Fibroblast of lung (primary cell): ENCODE data around the gene PLAAT4. TPM values are rescaled to one million over a fixed set of nuclear protein-coding genes. Genes with fewer than 3 reads are reported as not detected.

Source experiments
- DNase-seq, 2 donors: peaks; one replicate each; pipeline versions ENCODE4 v3.0.0 to v3.0.0-alpha.2; 2010; ENCODE audit warnings: low read depth in 2 of 2
- H2AFZ ChIP-seq: 2 replicates; pipeline ENCODE4 v1.5.1; 2012; ENCODE audit warnings: low read length, control low read depth, inconsistent platforms
- H3K27ac ChIP-seq: 2 replicates; pipeline ENCODE4 v1.5.1; 2011; ENCODE audit warnings: low read length, control low read depth; ENCODE audit not compliant: insufficient read depth
- H3K27me3 ChIP-seq: 2 replicates; pipeline ENCODE4 v1.5.1; 2011; ENCODE audit warnings: mild to moderate bottlenecking, low read length; ENCODE audit not compliant: control insufficient read depth, insufficient read depth
- H3K36me3 ChIP-seq: 2 replicates; pipeline ENCODE4 v1.5.1; 2011; ENCODE audit warnings: low read length; ENCODE audit not compliant: control insufficient read depth, insufficient read depth
- H3K4me1 ChIP-seq: 2 replicates; pipeline ENCODE4 v1.5.1; 2011; ENCODE audit warnings: low read length; ENCODE audit not compliant: control insufficient read depth, insufficient read depth; ENCODE audit errors: extremely low read depth
- H3K4me2 ChIP-seq: 2 replicates; pipeline ENCODE4 v1.5.1; 2011; ENCODE audit warnings: low read length, control low read depth; ENCODE audit not compliant: insufficient read depth; ENCODE audit errors: extremely low read depth
- H3K4me3 ChIP-seq, 4 experiments: fragments of 200-600 bp in 1 of 4; sonication (generic) in 1 of 4; replicated peaks in 1 of 4; 2 replicates each; pipeline ENCODE4 v1.5.1; 2011 to 2016; ENCODE audit warnings: low read length in 4 of 4, low read depth in 3 of 4, mild to moderate bottlenecking in 3 of 4, control low read depth in 2 of 4, inconsistent platforms in 1 of 4, mixed read lengths in 1 of 4; ENCODE audit not compliant: insufficient read depth in 1 of 4; ENCODE audit errors: control extremely low read depth in 1 of 4
- H3K79me2 ChIP-seq: 2 replicates; pipeline ENCODE4 v1.5.1; 2012; ENCODE audit warnings: mild to moderate bottlenecking, low read length, inconsistent platforms; ENCODE audit not compliant: control insufficient read depth, insufficient read depth
- H3K9ac ChIP-seq: 2 replicates; pipeline ENCODE4 v1.5.1; 2011; ENCODE audit warnings: mild to moderate bottlenecking, low read length, control low read depth; ENCODE audit not compliant: insufficient read depth
- H3K9me3 ChIP-seq: 2 replicates; pipeline ENCODE4 v1.5.1; 2012; ENCODE audit warnings: low read depth, low read length; ENCODE audit not compliant: control insufficient read depth, insufficient read depth
- H4K20me1 ChIP-seq: 2 replicates; pipeline ENCODE4 v1.5.1; 2011; ENCODE audit warnings: low read length; ENCODE audit not compliant: control insufficient read depth, insufficient read depth; ENCODE audit errors: extremely low read depth
- EZH2 ChIP-seq: IDR thresholded peaks from 2 replicates; pipeline ENCODE4 v1.5.1; 2012; ENCODE audit warnings: low read length, control low read depth, mild to moderate bottlenecking; ENCODE audit errors: missing control alignments
- polyA plus RNA-seq, 2 donors: library from polyadenylated mRNA; depleted of rRNA in 1 of 2; stranded (reverse) in 1 of 2; unstranded in 1 of 2; fragments of >200 nt; gene quantifications; 2 replicates each; pipeline ENCODE4 v1.2.1, GENCODE V29; 2011 to 2012; ENCODE audit warnings: missing spikeins in 1 of 2
- total RNA-seq: library from RNA; depleted of rRNA; stranded (reverse); fragments of >200 nt; gene quantifications from 2 replicates; pipeline ENCODE4 v1.2.1, GENCODE V29; 2014
- TF ChIP-seq, protein P1 (sequence below), 2 donors: IDR thresholded peaks in 1 of 2; conservative IDR thresholded peaks in 1 of 2; 1 replicate in 1 of 2; 2 replicates in 1 of 2; pipeline ENCODE4 v1.5.1; 2011 to 2012; ENCODE audit warnings: low read length in 2 of 2, control low read depth in 1 of 2, inconsistent platforms in 1 of 2, low read depth in 1 of 2, mild to moderate bottlenecking in 1 of 2

PLAAT4 gene
- total and polyA plus RNA-seq, 2 donors (not counting 1 experiment from before 2014, with no cell fraction given): 47.4 to 85.7 TPM

DNA sequence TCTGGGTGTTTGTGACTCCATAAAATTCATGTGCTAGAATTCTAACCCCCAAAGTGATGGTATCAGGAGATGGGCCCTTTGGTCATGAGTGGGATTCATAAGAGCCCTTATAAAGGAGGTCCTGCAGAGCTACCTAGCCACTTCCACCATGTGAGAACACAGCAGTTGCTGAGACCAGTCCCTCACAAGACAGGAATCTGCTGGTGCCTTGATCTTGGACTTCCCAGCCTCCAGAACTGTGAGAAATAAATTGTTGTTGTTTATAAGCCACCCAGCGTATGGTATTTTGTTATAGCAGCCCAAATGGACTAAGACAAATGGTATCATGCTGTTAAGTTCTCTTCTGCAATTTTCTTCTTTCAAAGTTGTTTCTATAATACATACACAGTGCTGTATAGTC, 44.2 kb upstream of the PLAAT4 start:
- DNase-seq: no peak
- Histone ChIP-seq H4K20me1 (no peaks in the 10 kb centered on the region), H3K4me2 (no peak overlapping the region), H3K9ac (no peak overlapping the region), H3K27me3 (peaks cover 25% of the 10 kb centered on the region), H3K4me1 (no peaks in the 10 kb centered on the region), H3K4me3 (no peak overlapping the region), H3K36me3 (no peaks in the 10 kb centered on the region), H3K9me3 (no peaks in the 10 kb centered on the region), H2AFZ (no peak overlapping the region), H3K79me2 (no peaks in the 10 kb centered on the region), H3K27ac (no peak overlapping the region)
- TF ChIP-seq, protein P1, sequence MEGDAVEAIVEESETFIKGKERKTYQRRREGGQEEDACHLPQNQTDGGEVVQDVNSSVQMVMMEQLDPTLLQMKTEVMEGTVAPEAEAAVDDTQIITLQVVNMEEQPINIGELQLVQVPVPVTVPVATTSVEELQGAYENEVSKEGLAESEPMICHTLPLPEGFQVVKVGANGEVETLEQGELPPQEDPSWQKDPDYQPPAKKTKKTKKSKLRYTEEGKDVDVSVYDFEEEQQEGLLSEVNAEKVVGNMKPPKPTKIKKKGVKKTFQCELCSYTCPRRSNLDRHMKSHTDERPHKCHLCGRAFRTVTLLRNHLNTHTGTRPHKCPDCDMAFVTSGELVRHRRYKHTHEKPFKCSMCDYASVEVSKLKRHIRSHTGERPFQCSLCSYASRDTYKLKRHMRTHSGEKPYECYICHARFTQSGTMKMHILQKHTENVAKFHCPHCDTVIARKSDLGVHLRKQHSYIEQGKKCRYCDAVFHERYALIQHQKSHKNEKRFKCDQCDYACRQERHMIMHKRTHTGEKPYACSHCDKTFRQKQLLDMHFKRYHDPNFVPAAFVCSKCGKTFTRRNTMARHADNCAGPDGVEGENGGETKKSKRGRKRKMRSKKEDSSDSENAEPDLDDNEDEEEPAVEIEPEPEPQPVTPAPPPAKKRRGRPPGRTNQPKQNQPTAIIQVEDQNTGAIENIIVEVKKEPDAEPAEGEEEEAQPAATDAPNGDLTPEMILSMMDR (conservative IDR thresholded peaks at IDR 0.05 in 1 of 2, IDR thresholded peaks at IDR 0.05 in 1 of 2; ENCODE audit: low read depth in 1 of 2, low read length in 2 of 2): no peak
- no peak for TF ChIP-seq EZH2

DNA sequence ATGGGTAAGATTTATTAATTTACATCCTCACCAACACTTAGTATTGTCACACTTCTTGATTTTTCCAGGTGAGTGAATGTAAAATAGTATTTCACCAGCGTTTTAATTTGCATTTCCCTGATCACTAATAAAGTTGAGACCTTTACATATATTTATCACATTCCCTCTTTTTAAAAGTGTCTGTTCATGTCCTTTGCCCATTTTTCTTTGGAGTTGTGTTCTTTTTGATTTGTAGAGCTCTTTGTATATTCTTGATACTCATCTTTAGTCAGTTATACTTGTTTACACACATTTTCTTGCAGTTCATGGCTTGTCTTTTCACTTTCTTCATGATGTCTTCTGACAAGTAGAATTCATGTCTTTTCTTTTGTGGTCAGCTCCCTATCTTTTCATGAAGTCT, 43.5 kb upstream of the PLAAT4 start:
- Histone ChIP-seq H3K4me2 (no peak overlapping the region), H3K4me3 (no peak overlapping the region), H3K27me3 (peaks cover 25% of the 10 kb centered on the region), H3K27ac (no peak overlapping the region), H3K9me3 (no peaks in the 10 kb centered on the region), H3K4me1 (no peaks in the 10 kb centered on the region), H2AFZ (no peak overlapping the region), H3K36me3 (no peaks in the 10 kb centered on the region), H3K79me2 (no peaks in the 10 kb centered on the region), H3K9ac (no peak overlapping the region), H4K20me1 (no peaks in the 10 kb centered on the region)
- TF ChIP-seq EZH2: no peak
- TF ChIP-seq, protein P1 (conservative IDR thresholded peaks at IDR 0.05 in 1 of 2, IDR thresholded peaks at IDR 0.05 in 1 of 2; ENCODE audit: low read depth in 1 of 2, low read length in 2 of 2): no peak
- DNase-seq: no peak

DNA sequence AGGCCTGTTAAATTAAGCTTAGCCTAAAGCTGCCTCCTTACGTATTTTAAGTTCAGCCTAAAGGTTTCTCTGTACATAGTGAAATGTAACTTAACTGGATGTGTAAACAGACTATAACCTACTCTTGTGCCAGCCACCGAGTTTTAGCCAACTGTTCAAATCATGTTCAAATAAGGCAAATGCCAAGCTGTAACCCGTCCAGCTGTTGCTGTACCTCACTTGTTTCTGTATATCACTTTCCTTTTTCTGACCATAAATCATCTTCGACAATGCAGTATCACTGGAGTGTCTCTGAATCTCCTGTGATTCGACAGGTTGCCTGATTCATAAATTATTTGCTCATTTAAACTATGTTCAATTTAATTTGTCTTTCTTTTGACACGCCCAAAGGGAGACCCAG, 41.6 kb upstream of the PLAAT4 start:
- no peak overlapping the region for H3K4me2 ChIP-seq
- no peak overlapping the region for H2AFZ ChIP-seq
- TF ChIP-seq EZH2: no peak
- TF ChIP-seq, protein P1 (conservative IDR thresholded peaks at IDR 0.05 in 1 of 2, IDR thresholded peaks at IDR 0.05 in 1 of 2; ENCODE audit: low read depth in 1 of 2, low read length in 2 of 2): no peak
- H3K9me3 ChIP-seq: no peaks in the 10 kb centered on the region
- no peak overlapping the region for H3K9ac ChIP-seq
- peaks cover 22% of the 10 kb centered on the region for H3K27me3 ChIP-seq
- no peak overlapping the region for H3K27ac ChIP-seq
- H3K36me3 ChIP-seq: no peaks in the 10 kb centered on the region
- H4K20me1 ChIP-seq: no peaks in the 10 kb centered on the region
- no peak for DNase-seq
- no peak overlapping the region for H3K4me3 ChIP-seq
- H3K4me1 ChIP-seq: no peaks in the 10 kb centered on the region
- H3K79me2 ChIP-seq: no peaks in the 10 kb centered on the region
